Ishikawa (cell line): ENCODE data around the gene KLK10.

ENCODE experiments used
- CEBPB ChIP-seq: IDR thresholded peaks from 2 replicates; pipeline ENCODE4 v1.6.1; 2012
- CREB1 ChIP-seq: IDR thresholded peaks from 2 replicates; pipeline ENCODE4 v1.6.1; 2012; ENCODE audit warnings: low read depth
- FOXM1 ChIP-seq: IDR thresholded peaks from 2 replicates; pipeline ENCODE4 v1.6.1; 2012; ENCODE audit warnings: low read depth, borderline replicate concordance
- NFIC ChIP-seq: IDR thresholded peaks from 2 replicates; pipeline ENCODE4 v1.6.1; 2012
- RAD21 ChIP-seq: IDR thresholded peaks from 2 replicates; pipeline ENCODE4 v1.6.1; 2012; ENCODE audit warnings: low read depth
- TAF1 ChIP-seq: IDR thresholded peaks from 2 replicates; pipeline ENCODE4 v1.6.1; 2012; ENCODE audit warnings: low read depth, mild to moderate bottlenecking
- YY1 ChIP-seq: IDR thresholded peaks from 2 replicates; pipeline ENCODE4 v1.6.1; 2012; ENCODE audit warnings: low read depth
- ZBTB7A ChIP-seq: IDR thresholded peaks from 2 replicates; pipeline ENCODE4 v1.6.1; 2012; ENCODE audit warnings: low read depth
- TF ChIP-seq, protein P1 (sequence below): IDR thresholded peaks from 2 replicates; pipeline ENCODE4 v1.6.1; 2012; ENCODE audit warnings: low read depth, mild to moderate bottlenecking
- TF ChIP-seq, protein P2 (sequence below): IDR thresholded peaks from 2 replicates; pipeline ENCODE4 v1.6.1; 2012
- TF ChIP-seq, protein P3 (sequence below): IDR thresholded peaks from 2 replicates; pipeline ENCODE4 v1.6.1; 2012

GRCh38 chr19:51064534-51065220 is 45.2 kb upstream of the KLK10 start, which contains the start of gene KLK13:
- no peak for TF ChIP-seq YY1
- TF ChIP-seq RAD21 = no peak
- TF ChIP-seq, protein P1, sequence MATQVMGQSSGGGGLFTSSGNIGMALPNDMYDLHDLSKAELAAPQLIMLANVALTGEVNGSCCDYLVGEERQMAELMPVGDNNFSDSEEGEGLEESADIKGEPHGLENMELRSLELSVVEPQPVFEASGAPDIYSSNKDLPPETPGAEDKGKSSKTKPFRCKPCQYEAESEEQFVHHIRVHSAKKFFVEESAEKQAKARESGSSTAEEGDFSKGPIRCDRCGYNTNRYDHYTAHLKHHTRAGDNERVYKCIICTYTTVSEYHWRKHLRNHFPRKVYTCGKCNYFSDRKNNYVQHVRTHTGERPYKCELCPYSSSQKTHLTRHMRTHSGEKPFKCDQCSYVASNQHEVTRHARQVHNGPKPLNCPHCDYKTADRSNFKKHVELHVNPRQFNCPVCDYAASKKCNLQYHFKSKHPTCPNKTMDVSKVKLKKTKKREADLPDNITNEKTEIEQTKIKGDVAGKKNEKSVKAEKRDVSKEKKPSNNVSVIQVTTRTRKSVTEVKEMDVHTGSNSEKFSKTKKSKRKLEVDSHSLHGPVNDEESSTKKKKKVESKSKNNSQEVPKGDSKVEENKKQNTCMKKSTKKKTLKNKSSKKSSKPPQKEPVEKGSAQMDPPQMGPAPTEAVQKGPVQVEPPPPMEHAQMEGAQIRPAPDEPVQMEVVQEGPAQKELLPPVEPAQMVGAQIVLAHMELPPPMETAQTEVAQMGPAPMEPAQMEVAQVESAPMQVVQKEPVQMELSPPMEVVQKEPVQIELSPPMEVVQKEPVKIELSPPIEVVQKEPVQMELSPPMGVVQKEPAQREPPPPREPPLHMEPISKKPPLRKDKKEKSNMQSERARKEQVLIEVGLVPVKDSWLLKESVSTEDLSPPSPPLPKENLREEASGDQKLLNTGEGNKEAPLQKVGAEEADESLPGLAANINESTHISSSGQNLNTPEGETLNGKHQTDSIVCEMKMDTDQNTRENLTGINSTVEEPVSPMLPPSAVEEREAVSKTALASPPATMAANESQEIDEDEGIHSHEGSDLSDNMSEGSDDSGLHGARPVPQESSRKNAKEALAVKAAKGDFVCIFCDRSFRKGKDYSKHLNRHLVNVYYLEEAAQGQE = no peak
- TF ChIP-seq TAF1 = no peak
- no peak for TF ChIP-seq CREB1
- TF ChIP-seq CEBPB = no peak
- TF ChIP-seq ZBTB7A = no peak
- no peak for TF ChIP-seq NFIC
- TF ChIP-seq, protein P2, sequence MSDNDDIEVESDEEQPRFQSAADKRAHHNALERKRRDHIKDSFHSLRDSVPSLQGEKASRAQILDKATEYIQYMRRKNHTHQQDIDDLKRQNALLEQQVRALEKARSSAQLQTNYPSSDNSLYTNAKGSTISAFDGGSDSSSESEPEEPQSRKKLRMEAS = no peak
- TF ChIP-seq, protein P3, sequence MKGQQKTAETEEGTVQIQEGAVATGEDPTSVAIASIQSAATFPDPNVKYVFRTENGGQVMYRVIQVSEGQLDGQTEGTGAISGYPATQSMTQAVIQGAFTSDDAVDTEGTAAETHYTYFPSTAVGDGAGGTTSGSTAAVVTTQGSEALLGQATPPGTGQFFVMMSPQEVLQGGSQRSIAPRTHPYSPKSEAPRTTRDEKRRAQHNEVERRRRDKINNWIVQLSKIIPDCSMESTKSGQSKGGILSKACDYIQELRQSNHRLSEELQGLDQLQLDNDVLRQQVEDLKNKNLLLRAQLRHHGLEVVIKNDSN = no peak
- TF ChIP-seq FOXM1 = no peak
